Activated gamma-delta T cell treated with Interleukin-2 at 50 U/mL for 16 hours (primary cell): ENCODE results near the gene MGLL.

Experiments
- DNase-seq: peaks from one replicate; pipeline ENCODE4 v3.0.0-alpha.2; 2020

Gene MGLL

DNA sequence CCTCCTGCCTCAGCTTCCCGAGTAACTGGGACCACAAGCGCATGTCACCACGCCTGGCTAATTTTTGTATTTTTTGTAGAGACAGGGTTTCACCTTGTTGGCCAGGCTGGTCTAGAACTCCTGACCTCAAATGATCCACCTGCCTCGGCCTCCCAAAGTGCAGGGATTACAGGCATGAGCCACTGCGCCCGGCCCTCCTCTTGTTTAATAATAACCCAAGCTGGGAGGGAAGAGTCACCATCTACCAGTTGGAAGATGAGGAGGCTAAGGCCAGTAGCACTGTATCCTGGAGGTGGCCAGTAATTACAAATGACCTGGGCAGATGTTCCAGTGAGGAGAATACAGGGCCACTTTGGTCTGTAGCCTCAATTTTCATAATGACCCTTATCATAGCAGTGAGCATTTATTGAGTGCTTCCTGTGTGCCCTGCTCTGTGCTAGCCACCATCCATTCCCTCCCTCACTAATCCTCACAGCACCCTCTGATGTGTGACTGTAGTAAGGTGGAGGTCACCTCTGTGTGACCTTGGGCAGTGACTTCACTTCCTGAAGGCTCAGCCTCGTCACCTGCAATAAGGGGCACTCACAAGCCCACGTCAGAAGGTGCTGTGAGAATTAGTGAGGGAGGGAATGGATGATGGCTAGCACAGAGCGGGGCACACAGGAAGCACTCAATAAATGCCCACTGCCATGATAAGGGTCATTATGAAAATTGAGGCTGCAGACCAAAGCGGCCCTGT lies 85.3 kb downstream of the MGLL start:
- no peak for DNase-seq

DNA sequence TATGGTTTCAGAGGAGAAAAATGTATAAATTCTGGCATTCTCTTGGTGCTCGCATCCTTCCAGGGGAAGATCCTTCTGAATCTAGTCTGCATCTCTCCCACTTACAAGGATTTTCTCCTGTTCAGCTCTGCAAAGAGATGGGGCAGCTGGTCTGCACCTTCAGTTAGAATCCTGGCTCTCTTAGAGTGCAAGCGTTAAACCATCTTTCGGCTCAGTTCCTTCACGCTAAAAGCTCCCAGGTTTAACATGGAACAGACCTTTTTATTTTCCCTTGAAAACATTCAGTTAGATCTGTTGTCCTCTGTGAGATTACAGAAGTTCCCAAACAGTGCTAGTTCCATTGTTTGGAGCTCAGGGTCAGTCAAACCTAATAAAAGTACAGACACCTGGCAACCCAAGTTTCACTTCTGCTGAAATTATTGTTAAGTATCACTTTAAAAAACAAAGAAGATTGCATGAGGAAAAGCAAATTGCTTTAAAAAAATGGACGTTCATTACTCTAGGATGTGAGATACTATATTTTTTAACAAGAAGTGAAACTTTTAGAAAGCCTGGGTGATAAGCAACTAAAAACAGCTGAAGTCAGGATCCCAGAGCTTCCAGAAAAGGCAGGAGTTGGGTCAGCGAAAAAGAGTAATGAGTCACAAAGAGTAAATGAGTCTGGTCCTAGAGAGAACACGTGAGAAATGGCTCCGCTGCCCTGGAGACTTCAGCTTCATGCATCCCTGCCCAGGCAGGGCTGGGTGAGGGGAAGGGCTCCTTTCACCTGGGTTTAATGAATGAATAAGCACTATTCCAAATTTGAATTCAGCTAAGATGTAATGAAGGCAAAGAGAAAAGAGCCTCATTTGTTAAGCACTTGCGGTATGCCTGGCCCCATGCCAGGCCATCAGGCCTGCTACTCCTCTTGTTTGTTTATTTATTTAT lies 86.3 kb downstream of the MGLL start:
- no peak for DNase-seq

DNA sequence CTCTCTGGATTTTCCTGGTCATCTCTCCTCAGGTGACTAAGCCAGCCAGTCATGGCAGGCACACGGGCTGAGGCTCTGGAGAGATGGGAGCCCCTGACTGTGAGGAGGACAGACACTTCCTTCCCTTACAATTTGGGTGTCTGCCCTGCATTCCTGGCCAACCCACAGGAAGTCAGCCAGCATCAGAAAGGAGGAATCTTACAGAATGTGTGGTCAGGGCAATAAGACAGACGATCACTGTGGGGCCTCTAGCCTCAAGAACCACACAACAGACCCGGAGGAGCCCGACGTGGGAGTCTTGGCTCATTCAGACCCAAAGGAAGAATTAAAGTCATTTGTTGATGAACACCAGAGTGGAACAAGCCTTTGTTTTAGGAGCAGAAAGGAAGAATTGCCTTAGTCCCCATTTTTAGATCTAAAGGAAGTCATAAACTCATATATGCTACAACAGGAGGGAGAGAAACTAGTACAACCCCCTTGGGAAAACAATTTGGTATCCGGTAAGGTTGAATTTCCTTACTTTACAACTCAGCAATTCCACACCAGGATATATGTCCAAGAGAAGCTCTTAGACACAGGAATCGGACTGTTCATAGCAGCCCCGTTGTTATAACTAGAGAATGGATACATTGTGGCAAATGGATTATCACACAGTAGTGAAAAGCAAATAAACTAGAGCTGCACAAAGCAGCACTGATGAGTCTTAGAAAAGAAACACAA lies 87.4 kb downstream of the MGLL start:
- no peak for DNase-seq

DNA sequence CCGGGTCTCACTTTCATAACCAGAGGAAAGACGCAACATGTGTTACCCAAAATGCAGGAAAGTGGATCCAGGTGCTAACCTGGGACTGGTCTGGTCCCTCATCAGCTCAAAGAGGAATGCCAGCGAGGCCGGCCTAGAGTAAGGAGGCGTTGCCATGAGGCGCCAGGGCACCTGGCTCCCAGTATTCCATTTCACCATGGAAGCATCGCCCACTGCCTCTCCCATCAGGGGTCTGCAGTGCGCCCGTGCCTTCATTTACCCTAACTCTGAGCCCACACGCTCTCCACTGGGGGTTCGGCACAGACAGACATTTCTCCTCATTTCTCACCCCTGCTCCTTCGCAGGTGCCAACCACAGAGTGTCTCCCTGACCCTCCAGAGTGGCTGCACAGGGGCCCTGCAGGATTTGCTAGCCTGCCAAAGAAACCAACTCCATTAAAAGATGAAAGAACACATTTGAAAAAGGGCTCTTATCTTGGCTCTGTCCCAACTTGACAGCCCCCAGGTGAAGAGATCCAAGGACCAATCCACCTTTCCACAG lies 88.1 kb downstream of the MGLL start:
- DNase-seq: no peak

DNA sequence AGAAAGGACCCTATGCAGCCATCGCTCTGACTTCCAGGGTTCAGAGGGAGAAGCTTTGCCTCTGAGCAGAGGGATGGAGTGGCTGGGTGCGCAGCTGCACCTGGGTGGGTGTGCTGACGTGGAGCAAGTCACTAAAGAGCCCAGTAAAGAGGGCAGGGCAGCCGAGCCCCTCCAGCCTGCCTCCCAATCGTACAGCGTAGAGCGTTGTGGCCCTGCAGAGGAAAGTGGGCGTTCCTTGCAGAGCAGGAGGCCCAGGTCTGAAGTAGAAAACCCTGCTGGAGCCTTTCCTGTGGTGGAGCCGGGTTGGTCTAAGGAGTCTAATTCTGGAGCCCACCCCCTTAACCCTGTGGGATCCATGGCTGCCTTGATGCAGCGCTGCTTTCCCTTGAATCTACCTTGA lies 88.5 kb downstream of the MGLL start:
- no peak for DNase-seq

DNA sequence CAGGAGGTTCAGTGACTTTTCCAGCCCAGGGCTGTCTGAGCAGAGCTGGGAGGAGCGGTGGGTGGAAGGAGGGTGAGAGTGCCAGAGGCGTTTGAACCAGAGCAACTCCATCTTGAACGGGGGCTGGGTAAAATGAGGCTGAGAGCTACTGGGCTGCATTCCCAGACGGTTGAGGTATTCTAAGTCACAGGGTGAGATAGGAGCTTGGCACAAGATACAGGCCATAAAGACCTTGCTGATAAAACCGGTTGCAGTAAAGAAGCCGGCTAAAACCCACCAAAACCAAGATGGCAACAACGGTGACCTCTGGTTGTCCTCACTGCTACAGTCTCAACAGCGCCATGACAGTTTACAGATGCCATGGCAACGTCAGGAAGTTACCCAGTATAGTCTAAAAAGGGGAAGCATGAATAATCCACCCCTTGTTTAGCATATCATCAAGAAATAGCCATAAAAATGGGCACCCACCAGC lies 89.4 kb downstream of the MGLL start:
- DNase-seq: no peak

DNA sequence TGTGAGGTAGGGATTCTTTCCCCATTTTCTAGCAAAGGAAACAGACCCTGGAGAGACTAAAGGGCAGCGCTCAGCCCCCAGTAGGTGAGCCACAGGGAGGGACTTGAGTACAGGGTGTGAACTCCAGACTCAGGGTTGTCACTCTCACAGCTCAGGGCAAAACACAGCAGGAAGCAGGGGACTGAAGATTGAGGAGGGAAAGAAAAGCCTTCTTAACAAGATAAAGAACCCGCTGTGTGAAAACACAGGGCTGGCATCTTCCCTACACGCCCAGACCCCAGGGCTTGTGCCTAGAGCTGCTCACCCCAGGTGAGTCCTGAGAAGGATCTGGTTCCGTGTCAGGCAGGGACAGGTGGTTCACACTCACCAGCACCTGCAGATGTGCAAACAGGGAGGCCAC lies 90.0 kb downstream of the MGLL start:
- no peak for DNase-seq

DNA sequence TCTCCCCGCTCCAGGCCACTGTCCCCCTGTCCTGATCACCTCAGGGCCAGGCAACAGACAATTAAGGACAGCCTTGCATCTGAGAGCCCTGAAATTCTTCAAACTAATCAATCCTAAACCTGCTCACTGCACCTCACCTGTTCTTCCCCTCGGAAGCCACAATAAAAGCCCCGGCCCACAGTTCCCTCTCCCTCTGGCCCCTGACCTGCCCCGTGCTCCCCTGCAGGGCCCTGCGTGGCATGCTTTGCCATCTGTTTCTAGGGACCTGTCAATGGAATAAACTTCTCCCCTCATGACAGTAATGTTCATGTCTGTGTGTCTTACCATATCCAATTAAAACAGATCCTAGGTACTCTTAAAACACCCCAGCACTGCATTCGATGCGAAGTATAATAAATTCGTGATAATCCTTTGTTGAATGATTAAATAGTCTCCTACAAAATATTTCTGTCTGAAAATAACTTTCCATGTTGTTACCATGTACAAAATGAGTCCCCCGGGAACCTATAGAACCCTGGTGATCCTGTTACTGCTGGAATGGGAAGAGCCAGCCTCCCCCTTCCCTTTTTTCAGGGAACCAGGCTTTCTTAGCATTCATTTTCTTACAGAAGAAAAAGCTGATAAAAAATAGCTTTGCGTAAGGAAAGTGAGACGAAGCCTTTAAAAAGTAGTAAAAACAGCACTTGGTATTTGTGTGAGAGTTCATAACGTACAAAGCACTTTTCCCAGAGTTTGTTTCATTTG lies 90.6 kb downstream of the MGLL start:
- DNase-seq: no peak

DNA sequence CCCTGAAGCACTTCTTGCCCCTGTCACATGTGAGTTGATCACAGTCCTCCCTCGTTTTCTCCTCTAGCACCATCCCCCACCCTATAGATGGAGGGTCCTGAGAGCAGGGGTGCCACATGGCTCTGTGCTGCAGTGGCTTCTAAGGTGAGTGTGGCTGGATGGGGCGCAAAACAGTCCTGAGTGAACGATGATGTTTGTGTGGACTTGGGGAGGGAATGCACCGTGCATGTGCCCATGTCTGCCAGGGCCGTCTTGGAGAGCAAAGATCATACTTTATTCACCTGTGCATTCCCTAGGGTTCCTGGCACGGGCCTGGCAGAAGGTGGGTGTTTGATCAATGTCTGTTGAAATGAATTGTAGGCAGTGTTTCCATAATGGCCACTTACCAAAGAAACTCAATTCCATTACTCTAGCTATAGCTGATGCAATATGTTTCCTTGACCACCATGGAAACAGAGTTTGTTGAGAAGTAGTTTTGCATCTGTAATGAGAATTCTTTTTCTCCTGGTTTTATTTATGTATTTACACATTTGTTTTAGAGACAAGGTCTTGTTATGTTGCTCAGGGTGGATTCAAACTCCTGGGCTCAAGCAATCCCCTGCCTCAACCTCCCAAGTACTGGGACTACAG lies 91.5 kb downstream of the MGLL start:
- DNase-seq: no peak

DNA sequence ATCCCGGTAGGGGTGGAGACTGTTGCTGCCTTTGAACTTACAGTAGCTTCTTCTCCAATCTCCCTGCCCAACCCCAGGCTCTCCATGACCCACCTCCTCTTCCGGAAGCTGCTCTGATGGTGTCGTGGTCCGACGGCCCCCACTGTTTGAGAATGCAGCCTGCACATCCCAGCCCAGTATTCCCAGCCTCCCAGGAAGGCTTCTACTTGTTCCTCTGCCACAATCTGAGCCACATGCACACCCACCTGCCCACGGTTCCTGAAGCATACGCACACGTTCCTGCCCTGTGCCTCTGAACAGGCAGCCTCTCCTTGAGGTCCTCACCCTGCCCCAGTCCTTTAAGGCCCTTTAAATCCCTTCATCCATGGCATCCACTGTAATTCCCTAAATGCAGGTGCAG lies 92.1 kb downstream of the MGLL start:
- DNase-seq: no peak

DNA sequence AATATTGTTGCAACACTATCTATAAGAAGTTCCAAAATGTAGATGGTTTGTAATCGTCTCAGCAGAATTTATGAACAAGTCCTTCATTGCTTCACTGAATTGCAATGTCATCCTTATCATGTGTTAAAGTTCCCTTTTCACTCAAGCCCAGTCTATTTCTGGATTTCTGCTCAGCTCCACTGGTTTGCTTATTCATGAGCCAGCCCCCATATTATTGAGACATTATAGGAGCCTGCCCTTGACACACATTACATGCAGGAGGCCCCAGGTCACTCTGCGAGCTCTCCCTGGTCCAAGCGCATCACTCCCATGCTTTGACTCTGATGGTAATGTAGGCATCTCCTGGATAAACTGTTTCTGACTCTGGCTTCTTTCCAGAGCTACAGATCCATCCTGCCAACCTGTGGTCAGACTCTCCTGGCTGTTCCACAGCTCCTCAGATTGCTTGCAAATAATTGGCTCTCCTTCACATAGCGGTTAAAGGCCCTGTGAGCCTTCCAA lies 92.7 kb downstream of the MGLL start:
- DNase-seq: no peak

DNA sequence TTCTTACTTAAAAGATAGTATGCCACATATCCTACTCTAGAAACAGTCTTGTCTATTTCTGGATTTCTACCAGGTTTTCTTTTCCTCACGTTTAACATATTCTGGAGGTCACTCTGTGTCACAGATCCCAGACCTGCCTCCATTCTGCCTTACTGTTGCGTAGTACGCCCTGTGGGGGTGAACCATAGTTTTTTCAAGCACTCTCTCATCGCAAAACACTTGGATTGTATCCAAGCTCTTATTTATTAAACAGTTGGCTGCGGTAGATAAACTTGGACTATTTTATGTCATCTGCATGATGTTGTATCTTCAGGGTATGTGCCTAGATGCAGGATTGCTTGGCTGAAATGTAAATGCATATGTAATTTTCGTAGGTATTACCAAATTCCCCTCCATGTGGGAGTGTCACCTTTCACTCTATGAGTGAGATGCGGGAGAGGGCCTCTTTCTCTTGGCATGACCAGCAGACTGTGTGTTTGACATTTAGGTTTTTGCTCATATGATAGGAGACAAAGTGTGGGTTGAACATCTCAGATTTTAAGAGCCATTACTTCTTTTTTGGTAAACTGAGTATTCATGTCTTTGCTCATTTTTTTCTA lies 93.8 kb downstream of the MGLL start:
- no peak for DNase-seq

DNA sequence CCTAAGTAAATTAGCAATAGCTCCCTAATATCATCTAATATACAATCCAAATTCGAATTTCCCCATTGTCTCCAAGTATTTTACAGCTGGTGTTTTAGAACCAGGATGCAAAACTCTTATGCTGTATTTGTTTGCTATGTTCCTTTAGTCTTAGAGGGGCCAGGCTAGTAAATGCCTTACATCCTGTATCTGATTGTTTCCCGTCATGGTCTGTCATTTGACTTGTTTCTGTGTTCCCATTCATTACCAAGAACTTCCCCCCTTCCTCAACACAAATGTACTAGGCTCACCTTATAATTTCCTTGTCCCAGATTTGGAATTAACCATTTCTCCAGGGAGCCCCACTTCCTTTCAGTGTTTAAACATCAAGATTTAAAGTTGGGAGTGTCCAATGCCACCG lies 95.4 kb downstream of the MGLL start:
- DNase-seq: no peak

DNA sequence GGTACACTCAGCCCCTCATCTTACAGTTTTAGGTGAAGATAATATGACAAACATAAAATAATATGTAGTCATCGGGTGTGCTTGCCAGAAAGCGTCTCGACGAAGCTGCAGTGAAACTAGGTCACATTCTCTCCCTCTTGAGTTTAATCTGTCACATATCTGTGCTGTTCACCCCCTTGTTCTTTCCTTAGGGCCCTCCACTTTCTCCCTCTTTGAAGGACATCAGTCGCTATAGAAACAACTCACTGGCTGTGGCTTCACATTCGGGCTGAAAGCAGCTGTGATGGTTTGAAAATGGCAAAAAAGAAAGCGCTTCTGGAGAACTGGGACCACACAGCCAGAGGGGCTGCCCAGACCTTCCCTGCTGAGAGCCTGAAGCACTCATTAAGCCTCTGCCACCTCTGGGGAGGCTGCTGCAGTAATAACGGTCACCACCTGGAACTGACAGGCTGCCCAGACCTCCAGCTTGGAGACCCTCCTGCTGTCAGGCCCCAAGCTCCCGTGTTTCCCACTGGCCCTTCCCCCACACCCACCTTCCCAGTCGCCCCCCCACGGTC lies 99.2 kb downstream of the MGLL start:
- DNase-seq: no peak

DNA sequence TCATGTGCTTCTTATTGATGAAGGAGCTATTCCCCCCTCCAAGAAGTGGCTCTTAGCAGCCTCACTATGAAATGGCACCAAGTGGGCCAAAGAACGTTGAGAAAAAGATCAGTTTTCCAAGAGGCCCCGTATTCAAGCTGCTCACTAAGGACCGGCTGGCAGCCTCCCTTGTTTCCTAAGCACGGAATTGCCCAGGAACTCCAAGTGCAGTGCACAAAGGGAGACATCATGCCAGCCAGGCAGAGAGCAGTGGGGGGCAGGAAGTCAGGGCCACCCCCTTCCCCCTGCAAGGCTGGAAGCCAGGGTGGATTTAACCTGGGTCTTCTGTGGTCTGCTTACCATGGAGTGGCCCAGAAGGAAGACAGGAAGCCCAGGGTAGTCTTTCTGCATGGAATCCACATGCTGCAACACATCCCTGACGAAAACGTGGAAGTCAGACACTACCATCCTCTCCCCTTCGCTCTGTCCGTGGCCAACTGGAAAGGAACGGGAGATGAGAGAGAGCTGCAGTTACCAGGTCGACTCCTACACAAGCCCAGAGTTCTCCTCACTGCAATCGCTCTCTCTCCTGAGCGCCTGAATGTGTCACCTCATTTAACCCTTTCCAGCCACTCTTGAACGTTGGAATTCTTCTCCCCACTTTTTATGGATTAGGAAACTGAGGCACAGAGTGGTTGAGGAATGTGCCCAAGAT lies 100.1 kb downstream of the MGLL start:
- no peak for DNase-seq

DNA sequence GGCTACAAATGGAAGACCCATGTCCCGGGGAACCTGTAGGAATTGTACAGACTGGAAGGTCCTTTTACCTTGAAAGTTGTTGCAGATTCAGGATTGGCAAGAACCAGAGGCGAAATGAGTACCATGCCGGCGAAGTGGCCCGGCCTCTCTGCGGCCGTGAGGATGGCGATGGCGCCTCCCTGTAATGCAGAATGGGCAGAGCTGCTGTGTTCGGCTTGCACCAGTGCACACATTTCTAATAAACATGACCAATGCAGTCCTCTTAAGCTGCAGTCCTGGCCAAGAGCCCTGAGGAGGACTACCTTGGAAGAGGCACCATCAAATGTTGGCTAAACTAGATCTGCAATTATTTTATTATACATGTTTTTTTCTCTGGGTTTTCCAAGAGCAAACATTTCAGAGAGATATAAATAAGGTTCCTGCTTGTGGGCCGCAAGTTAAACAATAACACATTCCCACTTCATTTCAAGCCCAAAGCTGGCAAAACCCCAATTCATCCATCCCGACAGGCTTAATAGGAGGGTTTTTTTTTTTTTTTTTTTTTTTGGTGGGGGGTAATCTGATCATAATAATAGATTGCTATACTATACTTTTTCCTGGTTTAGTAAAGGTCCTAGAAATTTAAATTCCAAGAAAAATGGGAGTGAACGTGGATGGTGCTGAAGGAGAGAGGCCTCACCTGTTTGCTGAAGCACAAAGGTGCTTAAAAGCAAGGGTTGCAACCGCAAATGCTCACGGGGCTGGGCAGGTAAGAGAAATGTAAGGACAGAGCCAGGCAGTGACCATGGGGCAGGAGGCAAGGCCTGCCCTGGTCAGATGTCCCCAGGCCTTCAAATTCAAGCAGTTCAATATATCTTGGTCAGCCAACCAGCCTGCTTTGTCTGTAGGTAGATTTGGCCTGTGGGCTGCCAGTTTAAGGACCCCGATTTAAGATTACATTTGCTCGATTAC lies 101.1 kb downstream of the MGLL start:
- DNase-seq: no peak

DNA sequence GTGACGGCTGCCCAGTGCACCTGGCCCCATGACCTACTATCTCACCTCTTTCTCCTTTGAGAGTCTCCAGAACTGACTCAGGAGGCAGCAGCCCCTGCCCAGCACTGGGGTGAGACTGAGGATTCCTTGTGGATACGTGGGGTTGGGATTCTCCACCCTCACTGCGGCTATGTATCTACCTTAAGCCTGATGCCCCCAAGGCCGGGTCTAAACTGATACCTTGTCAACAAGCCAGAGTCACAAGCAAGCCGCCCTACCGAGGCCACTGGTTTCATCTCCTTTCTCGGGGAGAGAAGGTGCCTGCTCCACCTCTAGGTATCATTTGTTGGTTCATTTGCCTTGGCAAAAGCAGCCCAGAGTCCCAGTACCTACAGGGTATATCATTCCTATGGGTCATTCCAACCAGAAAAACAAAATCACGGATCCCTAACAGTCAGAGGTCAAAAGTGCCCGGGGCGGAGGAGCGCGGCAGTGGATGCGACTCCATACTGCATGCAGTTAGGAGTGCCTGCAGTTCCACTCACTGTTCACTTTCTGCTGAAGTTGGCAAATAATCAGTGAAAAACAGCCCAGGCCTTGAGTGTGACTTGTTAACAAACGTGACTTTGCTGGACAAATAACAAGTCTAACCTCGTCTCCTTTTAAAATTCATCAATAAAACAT lies 102.0 kb downstream of the MGLL start:
- no peak for DNase-seq

DNA sequence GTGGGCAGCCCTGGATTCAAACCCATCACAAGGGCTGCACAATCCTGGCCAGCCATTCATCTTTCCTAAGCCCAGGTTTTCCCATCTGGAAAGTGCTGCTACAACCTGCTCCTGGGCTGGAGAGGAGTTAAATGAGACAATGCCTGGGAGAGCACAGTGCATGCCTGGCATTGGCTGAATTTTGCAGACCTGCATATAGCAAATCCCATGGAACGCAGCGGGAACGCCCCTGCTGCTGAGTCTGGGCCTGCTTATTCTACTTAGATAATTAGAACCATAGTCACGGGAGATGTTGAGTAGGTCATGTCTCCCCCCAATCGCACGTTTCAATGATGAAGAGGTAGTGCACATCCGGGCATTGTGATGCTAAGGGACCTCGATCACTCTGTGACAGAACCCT lies 102.9 kb downstream of the MGLL start:
- DNase-seq: no peak

DNA sequence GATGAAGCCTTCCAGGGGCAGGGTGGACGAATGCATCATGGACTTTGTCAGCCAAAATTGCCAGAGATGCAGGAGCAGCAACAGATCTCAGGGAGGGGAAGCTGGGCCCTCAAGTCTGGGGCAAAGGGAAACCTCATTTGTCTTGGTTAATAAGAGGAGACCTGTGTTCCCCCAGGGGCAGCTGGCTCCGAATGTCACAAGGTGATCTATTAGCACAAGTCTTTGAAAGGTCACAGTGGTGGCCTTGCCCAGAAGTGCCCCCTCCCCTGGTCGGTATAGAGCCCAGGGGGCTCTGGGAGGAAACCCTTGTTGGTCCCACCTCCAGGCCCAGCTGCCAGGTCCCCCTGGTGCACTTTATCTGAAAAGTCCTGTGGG lies 103.4 kb downstream of the MGLL start:
- no peak for DNase-seq
